HepG2 (cell line): ENCODE data around the gene APOL2. TPM values are rescaled to one million over a fixed set of nuclear protein-coding genes. Genes with fewer than 3 reads are reported as not detected.
A peak's percentile ranks its signal among the peaks of the same experiment; 100 is the strongest.

ENCODE experiments used
- ATAC-seq: fragments of 200-7000 bp; cut with Tn5 transposase; 3 replicates; pipeline ENCODE4 v1.9.1; 2020; ENCODE audit warnings: mild to moderate bottlenecking, moderate library complexity
- BruUV-seq: library from RNA; stranded (reverse); fragments of 400-500 nt; replicated peaks from 2 replicates; lab custom pipeline; 2021; lab: Mats Ljungman, UMichigan
- CTCF ChIA-PET: fragments of 300-600 bp; formaldehyde crosslinking; extraction: SDS; loops from one replicate; lab custom pipeline; 2021; ENCODE audit warnings: low total read pairs, inconsistent platforms, low intra/inter-chr PET ratio; lab: Yijun Ruan, JAX
- POLR2A ChIA-PET: fragments of 350-600 bp; sonication (Branson Sonifier 250); formaldehyde crosslinking; loops from one replicate; lab custom pipeline; 2020; ENCODE audit warnings: antibody characterized with exemption, inconsistent platforms; lab: Yijun Ruan, JAX
- DNase-seq: peaks from one replicate; pipeline ENCODE4 v3.0.0-alpha.2; 2015; ENCODE audit warnings: low spot score
- FAIRE-seq: peaks from 3 replicates; lab custom pipeline; 2011; peaks lifted over from hg19 to GRCh38; lab: Jason Lieb, UNC
- H2AFZ ChIP-seq: one replicate; pipeline ENCODE4 v1.6.1; 2011; ENCODE audit warnings: low read length, inconsistent platforms
- H3K27ac ChIP-seq: fragments of 300-600 bp; 3 replicates; pipeline ENCODE4 v1.8.0; 2011; ENCODE audit warnings: mixed run types, mild to moderate bottlenecking, mixed read lengths, low read length, inconsistent platforms; ENCODE audit not compliant: insufficient read depth; ENCODE audit errors: extremely low read length
- H3K27me3 ChIP-seq, 2 experiments: fragments of 200-600 bp in 1 of 2; 2 replicates in 1 of 2; 3 replicates in 1 of 2; pipeline versions ENCODE4 v1.6.0 to v1.8.0; 2011; ENCODE audit warnings: low read length in 2 of 2, mild to moderate bottlenecking in 2 of 2, moderate library complexity in 2 of 2, inconsistent platforms in 1 of 2; ENCODE audit not compliant: insufficient read depth in 2 of 2, control insufficient read depth in 1 of 2
- H3K36me3 ChIP-seq, 2 experiments: fragments of 200-600 bp in 1 of 2; replicated peaks in 1 of 2; 2 replicates in 1 of 2; 3 replicates in 1 of 2; pipeline versions ENCODE4 v1.5.1 to v1.8.0; 2011; ENCODE audit warnings: low read length in 2 of 2, inconsistent platforms in 1 of 2; ENCODE audit not compliant: insufficient read depth in 2 of 2, control insufficient read depth in 1 of 2
- H3K4me1 ChIP-seq: 2 replicates; pipeline ENCODE4 v1.5.1; 2012; ENCODE audit warnings: low read length, inconsistent platforms; ENCODE audit not compliant: insufficient read depth
- H3K4me2 ChIP-seq: 2 replicates; pipeline ENCODE4 v1.6.0; 2011; ENCODE audit warnings: low read depth, low read length, inconsistent platforms
- H3K4me3 ChIP-seq, 3 experiments: fragments of 200-600 bp in 1 of 3; sonication (generic), shearing (Covaris generic) in 1 of 3; replicated peaks in 1 of 3; 2 replicates each; pipeline ENCODE4 v1.5.1; 2011 to 2016; ENCODE audit warnings: low read length in 3 of 3, inconsistent platforms in 2 of 3, low read depth in 2 of 3, mild to moderate bottlenecking in 2 of 3, control low read depth in 1 of 3, mixed read lengths in 1 of 3; ENCODE audit not compliant: insufficient read depth in 1 of 3
- H3K79me2 ChIP-seq: one replicate; pipeline ENCODE4 v1.6.1; 2011; ENCODE audit warnings: low read length, inconsistent platforms; ENCODE audit not compliant: insufficient read depth
- H3K9ac ChIP-seq: 2 replicates; pipeline ENCODE4 v1.6.0; 2011; ENCODE audit warnings: mild to moderate bottlenecking, low read depth, low read length, inconsistent platforms; ENCODE audit not compliant: insufficient read depth
- H3K9me3 ChIP-seq: 2 replicates; pipeline ENCODE4 v1.5.1; 2012; ENCODE audit warnings: mild to moderate bottlenecking, low read length
- H4K20me1 ChIP-seq: 2 replicates; pipeline ENCODE4 v1.6.0; 2011; ENCODE audit warnings: inconsistent platforms, mild to moderate bottlenecking, low read length, moderate library complexity; ENCODE audit not compliant: insufficient read depth
- ARID2 ChIP-seq: sonication (generic); formaldehyde crosslinking; IDR thresholded peaks from 2 replicates; pipeline ENCODE4 v1.8.1; 2022; ENCODE audit warnings: mild to moderate bottlenecking, missing genetic modification reagents, borderline replicate concordance
- GPBP1L1 ChIP-seq: sonication (generic); formaldehyde crosslinking; IDR thresholded peaks from 2 replicates; pipeline ENCODE4 v1.5.0; 2020; ENCODE audit warnings: mild to moderate bottlenecking, missing genetic modification reagents
- PRDM15 ChIP-seq: sonication (generic); formaldehyde crosslinking; IDR thresholded peaks from 2 replicates; pipeline ENCODE4 v1.4.0; 2020; ENCODE audit warnings: missing genetic modification reagents
- RERE ChIP-seq: IDR thresholded peaks from 2 replicates; pipeline ENCODE4 v1.6.1; 2016; ENCODE audit warnings: low read depth, missing genetic modification reagents, missing compliant biosample characterization
- SNRNP70 ChIP-seq: fragments of 200-400 bp; formaldehyde crosslinking; IDR thresholded peaks from 2 replicates; pipeline ENCODE4 v1.6.1; 2017; ENCODE audit warnings: mild to moderate bottlenecking, low read depth, low read length, moderate library complexity
- ZNF549 ChIP-seq: sonication (generic); formaldehyde crosslinking; IDR thresholded peaks from 2 replicates; pipeline ENCODE4 v1.5.0; 2020; ENCODE audit warnings: missing genetic modification reagents
- WGBS: methylation state at CpG from one replicate; pipeline ENCODE4 v1.1.6; 2017; ENCODE audit warnings: low lambda C conversion rate; 5-methylcytosine and 5-hydroxymethylcytosine counted together
- in situ Hi-C: cut with HindIII; loops from 2 replicates; pipeline ENCODE4 v1.10.0; 2017; ENCODE audit warnings: low pct_unique_long_range_greater_than_20kb; ENCODE audit not compliant: extremely low pct_ligation_motif_present
- intact Hi-C: fragments of 100-400 bp; cut with micrococcal nuclease; formaldehyde crosslinking; loops from one replicate; pipeline ENCODE4 v1.10.0; 2022; ENCODE audit not compliant: unreplicated experiment
- polyA plus RNA-seq, 8 experiments: library from polyadenylated mRNA; depleted of rRNA in 3 of 8; stranded (reverse) in 7 of 8; unstranded in 1 of 8; fragments of >200 nt; fragmentation: Illumina TruSeq in 4 of 8; extraction: Trizol in 4 of 8; gene quantifications; 2 replicates each; pipeline versions ENCODE4 v1.2.1 to v1.2.3, GENCODE V29; 2011 to 2016; ENCODE audit warnings: low read depth in 4 of 8, missing spikeins in 1 of 8, mixed read lengths in 1 of 8; ENCODE audit not compliant: insufficient read depth in 1 of 8
- total RNA-seq, 5 experiments: library from RNA; depleted of rRNA; stranded (reverse); fragments of >200 nt; fragmentation: Illumina TruSeq; extraction: Trizol; gene quantifications; 2 replicates each; pipeline ENCODE4 v1.2.3, GENCODE V29; 2016; ENCODE audit warnings: low read depth in 1 of 5

Gene APOL2
- total and polyA plus RNA-seq, 2 of the 13 experiments (the other 11 are each of a cell fraction or from before 2014, with no cell fraction given) = 28.7 to 51.2 TPM

GRCh38 chr22:36234213-36234612 lies 5.1 kb downstream of the APOL2 start:
- Histone ChIP-seq H3K9ac (no peak overlapping the region), H3K4me3 (no peak overlapping the region), H3K36me3 (peaks cover 13 to 46% of the 10 kb centered on the region in 2 experiments; a peak in 4 of 5 replicates), H3K27me3 (no peaks in the 10 kb centered on the region; a peak in 1 of 5 replicates), H2AFZ (no peak overlapping the region), H3K27ac (peak overlapping the region; percentile 37), H3K9me3 (no peaks in the 10 kb centered on the region), H3K4me2 (peak overlapping the region; percentile 94), H3K4me1 (peaks cover 87% of the 10 kb centered on the region), H4K20me1 (0 out of 2 replicates have a peak, but pooled peaks cover 4% of the 10 kb centered on the region), H3K79me2 (peaks cover 49% of the 10 kb centered on the region)
- TF ChIP-seq RERE (no peak), ZNF549 (CRISPR knock-in tag) (no peak), GPBP1L1 (CRISPR knock-in tag) (no peak), PRDM15 (CRISPR knock-in tag) (no peak), SNRNP70 (no peak), ARID2 (no peak)
- ATAC-seq = no peak
- ChIA-PET POLR2A (no interaction called here), CTCF (no interaction called here)
- BruUV-seq = no TSS peak
- no peak for DNase-seq
- intact Hi-C loops = no loop called here
- WGBS = 85% methylated on average over 2 of the region's 2 CpGs
- in situ Hi-C loops = loop anchor here (10.0 kb wide), 1 partner anchor 51 kb away; no protein-coding TSS in a partner anchor
- no peak for FAIRE-seq
